ENCODE results near the gene LRRIQ4.

Gene LRRIQ4

DNA sequence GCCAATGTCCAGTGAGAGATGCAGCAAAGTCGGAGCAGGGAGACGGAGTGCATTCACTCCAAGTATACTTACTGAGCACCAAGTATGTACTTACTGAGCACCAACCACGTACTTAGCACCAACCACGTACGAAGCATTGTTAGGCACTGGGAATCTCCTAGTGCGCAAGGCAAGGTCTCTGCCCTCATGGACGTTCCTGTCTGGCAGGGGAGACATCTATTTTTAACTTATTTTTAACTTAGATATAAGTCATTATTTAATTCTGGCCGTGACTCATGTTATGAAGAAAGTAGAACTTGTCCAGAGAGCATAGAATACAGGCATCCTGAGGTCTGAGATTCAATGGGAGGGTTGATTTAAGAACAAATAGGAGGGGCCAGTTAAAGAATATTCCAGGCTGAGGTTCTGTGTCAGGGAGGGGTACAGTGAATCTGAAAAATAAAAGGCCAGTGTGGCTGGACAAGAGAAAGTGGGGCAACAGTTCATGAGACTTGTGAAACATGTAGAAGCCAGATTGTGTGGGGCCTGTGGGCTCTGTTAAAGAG lies 66.4 kb downstream of the LRRIQ4 start:
- TF ChIP-seq, protein P1, sequence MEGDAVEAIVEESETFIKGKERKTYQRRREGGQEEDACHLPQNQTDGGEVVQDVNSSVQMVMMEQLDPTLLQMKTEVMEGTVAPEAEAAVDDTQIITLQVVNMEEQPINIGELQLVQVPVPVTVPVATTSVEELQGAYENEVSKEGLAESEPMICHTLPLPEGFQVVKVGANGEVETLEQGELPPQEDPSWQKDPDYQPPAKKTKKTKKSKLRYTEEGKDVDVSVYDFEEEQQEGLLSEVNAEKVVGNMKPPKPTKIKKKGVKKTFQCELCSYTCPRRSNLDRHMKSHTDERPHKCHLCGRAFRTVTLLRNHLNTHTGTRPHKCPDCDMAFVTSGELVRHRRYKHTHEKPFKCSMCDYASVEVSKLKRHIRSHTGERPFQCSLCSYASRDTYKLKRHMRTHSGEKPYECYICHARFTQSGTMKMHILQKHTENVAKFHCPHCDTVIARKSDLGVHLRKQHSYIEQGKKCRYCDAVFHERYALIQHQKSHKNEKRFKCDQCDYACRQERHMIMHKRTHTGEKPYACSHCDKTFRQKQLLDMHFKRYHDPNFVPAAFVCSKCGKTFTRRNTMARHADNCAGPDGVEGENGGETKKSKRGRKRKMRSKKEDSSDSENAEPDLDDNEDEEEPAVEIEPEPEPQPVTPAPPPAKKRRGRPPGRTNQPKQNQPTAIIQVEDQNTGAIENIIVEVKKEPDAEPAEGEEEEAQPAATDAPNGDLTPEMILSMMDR (conservative IDR thresholded peaks at IDR 0.05; ENCODE audit: control insufficient read depth, insufficient read depth, low read depth, low read length), result no peak
- H3K4me3 ChIP-seq (ENCODE audit: control insufficient read depth, low read depth, low read length), result no peak overlapping the region
- no peak for DNase-seq (ENCODE audit: low read depth)

DNA sequence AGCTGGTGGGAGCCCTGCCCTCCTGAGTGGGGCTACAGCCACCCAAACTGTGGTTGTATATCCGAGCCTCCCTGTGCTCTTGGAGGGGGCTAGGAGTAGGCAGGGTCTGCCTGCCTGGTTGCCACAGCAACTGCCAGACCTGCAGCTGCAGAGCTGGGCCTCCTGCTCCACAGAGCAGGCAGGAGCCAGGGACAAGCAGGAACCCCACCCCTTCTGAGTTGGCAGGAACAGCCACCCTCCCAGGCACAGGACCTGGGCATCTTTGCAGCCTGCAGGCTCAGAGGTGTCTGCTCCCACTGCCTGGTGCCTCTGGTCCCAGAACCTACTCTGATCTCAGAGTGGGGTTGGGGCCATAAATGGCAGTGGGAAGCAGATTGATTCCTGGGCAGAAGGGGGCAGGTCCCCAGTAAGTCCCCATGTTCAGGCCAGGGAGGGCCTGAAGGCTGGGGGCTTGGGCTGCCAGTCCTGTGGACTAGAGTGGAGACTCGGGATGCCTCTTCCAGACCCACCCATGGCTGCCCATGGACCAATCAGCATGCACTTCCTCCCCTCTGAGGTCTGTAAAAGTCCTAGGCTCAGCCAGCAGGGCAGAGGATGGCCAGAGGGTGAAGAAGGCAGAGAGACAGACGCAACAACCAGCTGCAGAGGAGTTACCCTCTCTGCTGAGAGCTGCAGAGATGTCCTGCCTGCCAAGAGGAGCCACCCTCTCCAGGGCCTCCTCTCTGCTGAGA lies 67.3 kb downstream of the LRRIQ4 start:
- no peak for DNase-seq (ENCODE audit: low read depth)
- TF ChIP-seq, protein P1 (conservative IDR thresholded peaks at IDR 0.05; ENCODE audit: control insufficient read depth, insufficient read depth, low read depth, low read length), result no peak
- no peak overlapping the region for H3K4me3 ChIP-seq (ENCODE audit: control insufficient read depth, low read depth, low read length)

DNA sequence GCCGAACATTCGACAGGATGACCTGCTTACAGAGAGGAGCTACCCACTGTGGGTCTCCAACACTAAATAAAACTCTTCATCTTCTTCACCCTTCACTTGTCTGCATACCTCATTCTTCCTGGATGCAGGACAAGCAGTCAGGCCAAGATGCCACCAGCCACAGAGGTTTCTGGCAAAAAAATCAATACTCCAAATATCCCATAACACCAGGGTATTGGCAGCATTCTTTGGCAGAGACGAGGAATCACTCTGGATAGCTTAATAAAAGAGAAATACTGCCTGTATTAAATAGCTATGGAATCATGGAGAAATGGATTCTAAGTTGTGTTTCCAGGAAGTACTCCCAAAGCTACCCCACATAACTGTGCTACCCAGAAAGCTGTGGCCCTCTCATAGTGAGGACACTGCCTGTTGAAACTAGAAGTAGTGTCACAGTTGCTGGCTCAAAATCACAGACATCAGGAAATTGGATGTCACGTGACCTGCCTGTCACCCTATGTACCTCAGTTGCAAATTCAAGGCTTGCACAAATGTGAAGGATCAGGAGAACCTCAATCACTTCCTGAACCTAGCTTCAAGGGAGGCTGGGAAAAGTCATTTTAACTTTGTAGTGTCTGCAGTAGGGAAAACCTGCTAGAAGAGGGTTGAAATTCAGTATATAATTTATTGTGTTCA lies 68.0 kb downstream of the LRRIQ4 start:
- H3K4me3 ChIP-seq (ENCODE audit: control insufficient read depth, low read depth, low read length), result no peak overlapping the region
- no peak for DNase-seq (ENCODE audit: low read depth)

DNA sequence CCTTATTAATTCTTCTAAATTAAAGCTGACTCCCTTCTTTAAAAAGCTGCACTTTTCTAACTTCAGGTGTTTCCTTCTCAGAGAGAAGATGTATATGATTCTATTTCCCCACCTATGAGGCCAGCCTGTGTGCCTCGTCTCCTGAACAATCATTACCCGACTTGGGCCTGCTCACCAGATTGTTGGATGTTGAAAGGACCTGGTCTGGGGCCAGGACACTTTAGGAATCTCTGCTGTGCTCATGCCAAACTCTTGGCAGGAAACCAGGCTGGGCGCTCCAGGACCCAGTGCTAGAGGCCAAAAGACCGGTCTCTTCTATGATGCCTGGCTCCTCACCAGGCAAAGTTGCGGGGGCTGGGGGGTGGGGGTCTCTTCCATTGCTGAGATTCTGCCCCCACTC lies 74.0 kb downstream of the LRRIQ4 start:
- peak; percentile 56 for DNase-seq (ENCODE audit: low read depth)
- TF ChIP-seq, protein P1 (conservative IDR thresholded peaks at IDR 0.05; ENCODE audit: control insufficient read depth, insufficient read depth, low read depth, low read length), result no peak
- no peak overlapping the region for H3K4me3 ChIP-seq (ENCODE audit: control insufficient read depth, low read depth, low read length)

More for the DNA sequence above, 68.0 kb downstream of the LRRIQ4 start:
- TF ChIP-seq, protein P1 (conservative IDR thresholded peaks at IDR 0.05; ENCODE audit: control insufficient read depth, insufficient read depth, low read depth, low read length), result no peak

Data from fibroblast of mammary gland (primary cell).